ENCODE data around the gene PRRC2C. TPM values are rescaled to one million over a fixed set of nuclear protein-coding genes. Genes with fewer than 3 reads are reported as not detected.

Gene PRRC2C
- polyA plus RNA-seq, 1 donor from 2014 or later, result 42.4 TPM

DNA sequence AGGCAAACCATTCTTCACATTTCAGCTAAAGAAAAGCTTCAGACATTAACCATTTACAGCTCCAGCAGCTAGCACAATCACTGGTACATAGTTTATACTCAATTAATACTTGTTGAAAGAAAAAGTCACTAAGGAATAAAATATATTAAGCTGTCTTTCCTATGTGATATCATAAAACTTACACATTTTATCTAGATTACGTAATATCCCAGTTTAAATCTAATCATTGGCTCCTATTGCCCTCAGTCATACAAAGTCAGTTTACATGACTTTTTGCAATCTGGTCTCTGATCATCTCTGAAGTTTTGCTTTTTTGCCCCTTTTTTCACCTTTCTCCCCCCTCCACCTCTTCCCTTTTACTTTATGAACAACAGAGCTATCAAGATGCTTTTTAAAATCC lies 8.5 kb upstream of the PRRC2C start:
- no peak overlapping the region for H3K4me2 ChIP-seq (ENCODE audit: low read length)
- H3K9ac ChIP-seq (ENCODE audit: low read length), result no peak overlapping the region
- no peaks in the 10 kb centered on the region for H3F3A ChIP-seq (ENCODE audit: insufficient read depth, low read length, poor library complexity, severe bottlenecking)
- H3K4me3 ChIP-seq (ENCODE audit: low read length), result no peak overlapping the region
- no peaks in the 10 kb centered on the region for H3K9me3 ChIP-seq (ENCODE audit: low read length)
- H3K36me3 ChIP-seq (ENCODE audit: insufficient read depth, low read length), result no peaks in the 10 kb centered on the region
- no peak overlapping the region for H2AFZ ChIP-seq (ENCODE audit: low read depth, low read length)
- TF ChIP-seq MXI1 (conservative IDR thresholded peaks at IDR 0.05; ENCODE audit: poor library complexity, severe bottlenecking) (no peak), RAD21 (conservative IDR thresholded peaks at IDR 0.05) (no peak)
- no peaks in the 10 kb centered on the region for H4K20me1 ChIP-seq (ENCODE audit: insufficient read depth)
- no peak overlapping the region for H3K27ac ChIP-seq (ENCODE audit: low read length)
- no peaks in the 10 kb centered on the region for H3K79me2 ChIP-seq (replicated peaks; ENCODE audit: insufficient read depth, low read length)
- H3K27me3 ChIP-seq (ENCODE audit: insufficient read depth, low read depth, low read length), result no peaks in the 10 kb centered on the region
- no peaks in the 10 kb centered on the region for H3K9me2 ChIP-seq (ENCODE audit: insufficient read depth, low read length)

DNA sequence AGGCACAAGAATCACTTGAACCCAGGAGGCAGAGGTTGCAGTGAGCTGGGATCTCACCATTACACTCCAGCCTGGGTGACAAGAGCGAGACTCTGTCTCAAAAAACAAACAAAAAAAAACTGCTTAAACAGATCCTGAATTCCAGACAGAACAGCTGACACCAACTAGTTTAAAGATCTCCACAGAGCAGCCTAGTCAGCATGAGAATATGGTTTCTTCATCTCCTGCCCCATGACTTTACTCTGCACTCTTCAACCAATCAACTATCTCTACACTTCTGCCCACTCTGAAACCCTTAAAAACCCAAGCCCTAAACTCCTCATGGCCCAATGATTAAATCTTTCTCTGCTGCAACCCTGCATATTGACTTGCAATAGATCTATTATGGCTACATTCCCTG lies 7.5 kb upstream of the PRRC2C start:
- Histone ChIP-seq H3F3A (ENCODE audit: insufficient read depth, low read length, poor library complexity, severe bottlenecking) (no peaks in the 10 kb centered on the region), H2AFZ (ENCODE audit: low read depth, low read length) (no peak overlapping the region), H3K4me2 (ENCODE audit: low read length) (no peak overlapping the region)

More for the DNA sequence above, 7.5 kb upstream of the PRRC2C start:
- Histone ChIP-seq H3K9me2 (ENCODE audit: insufficient read depth, low read length) (no peaks in the 10 kb centered on the region), H4K20me1 (ENCODE audit: insufficient read depth) (no peaks in the 10 kb centered on the region), H3K27me3 (ENCODE audit: insufficient read depth, low read depth, low read length) (no peaks in the 10 kb centered on the region), H3K9ac (ENCODE audit: low read length) (no peak overlapping the region), H3K27ac (ENCODE audit: low read length) (no peak overlapping the region), H3K4me3 (ENCODE audit: low read length) (no peak overlapping the region), H3K79me2 (replicated peaks; ENCODE audit: insufficient read depth, low read length) (no peaks in the 10 kb centered on the region), H3K36me3 (ENCODE audit: insufficient read depth, low read length) (no peaks in the 10 kb centered on the region), H3K9me3 (ENCODE audit: low read length) (no peaks in the 10 kb centered on the region)
- TF ChIP-seq, protein P1, sequence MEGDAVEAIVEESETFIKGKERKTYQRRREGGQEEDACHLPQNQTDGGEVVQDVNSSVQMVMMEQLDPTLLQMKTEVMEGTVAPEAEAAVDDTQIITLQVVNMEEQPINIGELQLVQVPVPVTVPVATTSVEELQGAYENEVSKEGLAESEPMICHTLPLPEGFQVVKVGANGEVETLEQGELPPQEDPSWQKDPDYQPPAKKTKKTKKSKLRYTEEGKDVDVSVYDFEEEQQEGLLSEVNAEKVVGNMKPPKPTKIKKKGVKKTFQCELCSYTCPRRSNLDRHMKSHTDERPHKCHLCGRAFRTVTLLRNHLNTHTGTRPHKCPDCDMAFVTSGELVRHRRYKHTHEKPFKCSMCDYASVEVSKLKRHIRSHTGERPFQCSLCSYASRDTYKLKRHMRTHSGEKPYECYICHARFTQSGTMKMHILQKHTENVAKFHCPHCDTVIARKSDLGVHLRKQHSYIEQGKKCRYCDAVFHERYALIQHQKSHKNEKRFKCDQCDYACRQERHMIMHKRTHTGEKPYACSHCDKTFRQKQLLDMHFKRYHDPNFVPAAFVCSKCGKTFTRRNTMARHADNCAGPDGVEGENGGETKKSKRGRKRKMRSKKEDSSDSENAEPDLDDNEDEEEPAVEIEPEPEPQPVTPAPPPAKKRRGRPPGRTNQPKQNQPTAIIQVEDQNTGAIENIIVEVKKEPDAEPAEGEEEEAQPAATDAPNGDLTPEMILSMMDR (IDR thresholded peaks at IDR 0.05; ENCODE audit: poor library complexity, severe bottlenecking), result no peak
- TF ChIP-seq SMC3 (conservative IDR thresholded peaks at IDR 0.05; ENCODE audit: poor library complexity) (no peak), TAF1 (IDR thresholded peaks at IDR 0.05; ENCODE audit: low read depth) (no peak), POLR2AphosphoS5 (IDR thresholded peaks at IDR 0.05) (no peak), RAD21 (conservative IDR thresholded peaks at IDR 0.05) (no peak), EZH2 (IDR thresholded peaks at IDR 0.05; ENCODE audit: borderline replicate concordance, insufficient read depth, low read length, poor library complexity, severe bottlenecking) (no peak), EP300 (conservative IDR thresholded peaks at IDR 0.05; ENCODE audit: poor library complexity, severe bottlenecking) (no peak), MXI1 (conservative IDR thresholded peaks at IDR 0.05; ENCODE audit: poor library complexity, severe bottlenecking) (no peak)
- TF ChIP-seq, protein P2, sequence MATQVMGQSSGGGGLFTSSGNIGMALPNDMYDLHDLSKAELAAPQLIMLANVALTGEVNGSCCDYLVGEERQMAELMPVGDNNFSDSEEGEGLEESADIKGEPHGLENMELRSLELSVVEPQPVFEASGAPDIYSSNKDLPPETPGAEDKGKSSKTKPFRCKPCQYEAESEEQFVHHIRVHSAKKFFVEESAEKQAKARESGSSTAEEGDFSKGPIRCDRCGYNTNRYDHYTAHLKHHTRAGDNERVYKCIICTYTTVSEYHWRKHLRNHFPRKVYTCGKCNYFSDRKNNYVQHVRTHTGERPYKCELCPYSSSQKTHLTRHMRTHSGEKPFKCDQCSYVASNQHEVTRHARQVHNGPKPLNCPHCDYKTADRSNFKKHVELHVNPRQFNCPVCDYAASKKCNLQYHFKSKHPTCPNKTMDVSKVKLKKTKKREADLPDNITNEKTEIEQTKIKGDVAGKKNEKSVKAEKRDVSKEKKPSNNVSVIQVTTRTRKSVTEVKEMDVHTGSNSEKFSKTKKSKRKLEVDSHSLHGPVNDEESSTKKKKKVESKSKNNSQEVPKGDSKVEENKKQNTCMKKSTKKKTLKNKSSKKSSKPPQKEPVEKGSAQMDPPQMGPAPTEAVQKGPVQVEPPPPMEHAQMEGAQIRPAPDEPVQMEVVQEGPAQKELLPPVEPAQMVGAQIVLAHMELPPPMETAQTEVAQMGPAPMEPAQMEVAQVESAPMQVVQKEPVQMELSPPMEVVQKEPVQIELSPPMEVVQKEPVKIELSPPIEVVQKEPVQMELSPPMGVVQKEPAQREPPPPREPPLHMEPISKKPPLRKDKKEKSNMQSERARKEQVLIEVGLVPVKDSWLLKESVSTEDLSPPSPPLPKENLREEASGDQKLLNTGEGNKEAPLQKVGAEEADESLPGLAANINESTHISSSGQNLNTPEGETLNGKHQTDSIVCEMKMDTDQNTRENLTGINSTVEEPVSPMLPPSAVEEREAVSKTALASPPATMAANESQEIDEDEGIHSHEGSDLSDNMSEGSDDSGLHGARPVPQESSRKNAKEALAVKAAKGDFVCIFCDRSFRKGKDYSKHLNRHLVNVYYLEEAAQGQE (IDR thresholded peaks at IDR 0.05; ENCODE audit: borderline replicate concordance), result no peak
